MM.1S (cell line): Measurements from ENCODE around the gene NFAM1.

Experiments used
- DNase-seq: peaks from one replicate; pipeline ENCODE4 v3.0.0-alpha.2; 2015
- H2AFZ ChIP-seq: fragments of 300-600 bp; sonication (generic); 2 replicates; pipeline ENCODE4 v1.6.0; 2016; ENCODE audit warnings: antibody characterized with exemption, low read length
- H3F3A ChIP-seq: fragments of 300-600 bp; sonication (generic); 2 replicates; pipeline ENCODE4 v1.6.1; 2016; ENCODE audit warnings: mild to moderate bottlenecking, antibody characterized with exemption, low read length, moderate library complexity, mixed read lengths; ENCODE audit not compliant: insufficient read depth
- H3K27ac ChIP-seq: fragments of 300-600 bp; sonication (generic); 2 replicates; pipeline ENCODE4 v1.5.1; 2016; ENCODE audit warnings: mild to moderate bottlenecking, low read length
- H3K27me3 ChIP-seq: fragments of 300-600 bp; sonication (generic); replicated peaks from 2 replicates; pipeline ENCODE4 v1.6.0; 2016; ENCODE audit warnings: low read length; ENCODE audit not compliant: insufficient read depth
- H3K36me3 ChIP-seq: fragments of 300-600 bp; sonication (generic); replicated peaks from 2 replicates; pipeline ENCODE4 v1.6.1; 2016; ENCODE audit warnings: mild to moderate bottlenecking, low read length, mixed read lengths; ENCODE audit not compliant: insufficient read depth
- H3K4me1 ChIP-seq: fragments of 300-600 bp; sonication (generic); 2 replicates; pipeline ENCODE4 v1.6.1; 2016; ENCODE audit warnings: low read length, mixed read lengths
- H3K4me2 ChIP-seq: fragments of 300-600 bp; sonication (generic); 2 replicates; pipeline ENCODE4 v1.6.0; 2016; ENCODE audit warnings: low read depth, low read length
- H3K4me3 ChIP-seq: fragments of 300-600 bp; sonication (generic); 2 replicates; pipeline ENCODE4 v1.5.1; 2016; ENCODE audit warnings: low read length, mixed read lengths
- H3K79me2 ChIP-seq: fragments of 300-600 bp; sonication (generic); 2 replicates; pipeline ENCODE4 v1.6.1; 2016; ENCODE audit warnings: mixed run types, low read length, mixed read lengths
- H3K9ac ChIP-seq: fragments of 300-600 bp; sonication (generic); 2 replicates; pipeline ENCODE4 v1.6.1; 2016; ENCODE audit warnings: low read length, mixed read lengths
- H3K9me2 ChIP-seq: fragments of 300-600 bp; sonication (generic); replicated peaks from 2 replicates; pipeline ENCODE4 v1.6.1; 2016; ENCODE audit warnings: mild to moderate bottlenecking, low read length, mixed read lengths; ENCODE audit not compliant: insufficient read depth
- H3K9me3 ChIP-seq: fragments of 300-600 bp; sonication (generic); replicated peaks from 2 replicates; pipeline ENCODE4 v1.6.1; 2016; ENCODE audit warnings: mild to moderate bottlenecking, low read length, mixed read lengths; ENCODE audit not compliant: insufficient read depth
- H4K20me1 ChIP-seq: fragments of 300-600 bp; sonication (generic); 2 replicates; pipeline ENCODE4 v1.6.1; 2016; ENCODE audit warnings: mild to moderate bottlenecking, low read length, moderate library complexity, mixed read lengths; ENCODE audit not compliant: insufficient read depth
- EZH2 ChIP-seq: fragments of 300-600 bp; sonication (generic); optimal IDR thresholded peaks from 2 replicates; pipeline ENCODE3; 2017; ENCODE audit warnings: low read depth, mild to moderate bottlenecking, antibody characterized with exemption, low read length, mixed read lengths
- EZH2phosphoT487 ChIP-seq: fragments of 300-600 bp; sonication (generic); IDR thresholded peaks from 2 replicates; pipeline ENCODE4 v1.6.1; 2018; ENCODE audit warnings: antibody characterized with exemption, low read length
- TF ChIP-seq, protein P1 (sequence below): fragments of 300-600 bp; sonication (generic); IDR thresholded peaks from 2 replicates; pipeline ENCODE4 v1.5.1; 2016; ENCODE audit warnings: antibody characterized with exemption, low read length, mixed read lengths

Gene NFAM1

DNA sequence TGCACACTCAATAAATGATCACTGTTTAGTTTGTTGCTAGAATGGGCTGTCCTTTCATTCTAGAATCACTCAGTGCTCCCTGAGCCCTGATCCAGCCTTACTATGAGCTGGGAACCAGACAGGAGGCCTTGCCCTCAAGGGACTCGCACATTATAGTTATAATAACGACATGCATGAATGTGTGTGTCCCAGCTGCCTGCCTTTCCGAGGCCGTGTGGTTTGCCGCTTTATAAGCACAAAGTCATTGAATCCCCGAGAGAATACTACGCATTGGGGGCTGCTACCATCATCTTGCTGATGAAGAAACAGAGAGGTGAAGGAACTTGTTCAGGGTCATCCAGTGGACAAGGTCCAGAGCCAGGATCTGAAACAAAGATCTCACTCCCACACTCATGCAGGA, 75.7 kb downstream of the NFAM1 start:
- no peak overlapping the region for H3K4me2 ChIP-seq
- H3K9me2 ChIP-seq = no peaks in the 10 kb centered on the region
- no peaks in the 10 kb centered on the region for H4K20me1 ChIP-seq
- no peaks in the 10 kb centered on the region for H3K4me1 ChIP-seq
- H2AFZ ChIP-seq = no peak overlapping the region
- no peak for DNase-seq
- H3K4me3 ChIP-seq = no peak overlapping the region
- no peak overlapping the region for H3K27ac ChIP-seq
- peaks cover 76% of the 10 kb centered on the region for H3K27me3 ChIP-seq
- no peak for TF ChIP-seq EZH2
- TF ChIP-seq, protein P1, sequence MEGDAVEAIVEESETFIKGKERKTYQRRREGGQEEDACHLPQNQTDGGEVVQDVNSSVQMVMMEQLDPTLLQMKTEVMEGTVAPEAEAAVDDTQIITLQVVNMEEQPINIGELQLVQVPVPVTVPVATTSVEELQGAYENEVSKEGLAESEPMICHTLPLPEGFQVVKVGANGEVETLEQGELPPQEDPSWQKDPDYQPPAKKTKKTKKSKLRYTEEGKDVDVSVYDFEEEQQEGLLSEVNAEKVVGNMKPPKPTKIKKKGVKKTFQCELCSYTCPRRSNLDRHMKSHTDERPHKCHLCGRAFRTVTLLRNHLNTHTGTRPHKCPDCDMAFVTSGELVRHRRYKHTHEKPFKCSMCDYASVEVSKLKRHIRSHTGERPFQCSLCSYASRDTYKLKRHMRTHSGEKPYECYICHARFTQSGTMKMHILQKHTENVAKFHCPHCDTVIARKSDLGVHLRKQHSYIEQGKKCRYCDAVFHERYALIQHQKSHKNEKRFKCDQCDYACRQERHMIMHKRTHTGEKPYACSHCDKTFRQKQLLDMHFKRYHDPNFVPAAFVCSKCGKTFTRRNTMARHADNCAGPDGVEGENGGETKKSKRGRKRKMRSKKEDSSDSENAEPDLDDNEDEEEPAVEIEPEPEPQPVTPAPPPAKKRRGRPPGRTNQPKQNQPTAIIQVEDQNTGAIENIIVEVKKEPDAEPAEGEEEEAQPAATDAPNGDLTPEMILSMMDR = no peak
- TF ChIP-seq EZH2phosphoT487 = no peak
- no peaks in the 10 kb centered on the region for H3K79me2 ChIP-seq
- no peaks in the 10 kb centered on the region for H3K9me3 ChIP-seq
- no peak overlapping the region for H3K9ac ChIP-seq
- H3K36me3 ChIP-seq = no peaks in the 10 kb centered on the region
- H3F3A ChIP-seq = no peaks in the 10 kb centered on the region

DNA sequence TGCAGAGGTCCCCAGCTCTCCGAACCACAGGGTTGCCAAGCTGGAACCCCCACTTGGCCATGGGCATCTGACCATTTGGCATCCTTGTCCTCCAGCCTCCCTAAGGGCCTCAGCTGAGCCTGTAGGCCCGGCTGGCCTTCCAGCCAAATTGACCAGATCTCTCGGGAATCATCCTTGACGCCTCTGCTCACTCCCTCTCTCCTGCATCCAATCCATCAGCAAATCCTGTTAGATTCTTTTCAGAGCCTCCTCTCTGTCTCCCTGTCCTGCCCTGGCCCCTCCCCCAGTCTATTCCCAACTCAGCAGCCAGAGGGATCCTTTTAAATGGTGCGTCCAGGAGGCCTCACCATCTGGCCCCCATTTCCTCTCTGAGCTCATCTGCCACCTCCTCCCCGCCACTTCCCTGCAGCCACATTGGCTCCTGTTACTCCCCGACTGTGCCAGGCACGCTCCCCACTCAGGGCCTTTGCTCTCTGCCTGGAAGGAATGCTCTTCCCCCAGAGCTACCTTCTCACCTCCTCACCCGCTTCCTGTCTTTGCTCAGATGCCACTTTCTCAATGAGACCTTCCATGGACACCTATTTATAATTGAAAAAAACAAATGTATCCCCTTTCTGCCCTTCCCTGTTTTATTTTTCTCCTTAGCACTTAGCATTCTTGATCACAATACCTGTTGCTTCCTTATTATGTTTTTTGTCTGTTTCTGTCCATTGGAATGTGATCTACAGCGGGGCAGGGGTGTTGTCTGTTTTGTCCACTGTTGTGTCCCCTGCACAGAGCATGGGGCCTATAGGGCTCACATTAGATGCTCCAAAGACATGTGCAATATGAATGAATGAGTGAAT, 78.1 kb downstream of the NFAM1 start:
- no peaks in the 10 kb centered on the region for H3K79me2 ChIP-seq
- no peaks in the 10 kb centered on the region for H3K4me1 ChIP-seq
- no peak for DNase-seq
- H4K20me1 ChIP-seq = no peaks in the 10 kb centered on the region
- peaks cover 67% of the 10 kb centered on the region for H3K27me3 ChIP-seq
- no peak overlapping the region for H3K27ac ChIP-seq
- no peak overlapping the region for H3K9ac ChIP-seq
- H3K9me2 ChIP-seq = no peaks in the 10 kb centered on the region
- H3K4me3 ChIP-seq = no peak overlapping the region
- no peak overlapping the region for H3K4me2 ChIP-seq
- H2AFZ ChIP-seq = no peak overlapping the region
- no peaks in the 10 kb centered on the region for H3K36me3 ChIP-seq
- no peaks in the 10 kb centered on the region for H3F3A ChIP-seq
- no peaks in the 10 kb centered on the region for H3K9me3 ChIP-seq
- no peak for TF ChIP-seq EZH2
- TF ChIP-seq, protein P1 = no peak
- no peak for TF ChIP-seq EZH2phosphoT487

DNA sequence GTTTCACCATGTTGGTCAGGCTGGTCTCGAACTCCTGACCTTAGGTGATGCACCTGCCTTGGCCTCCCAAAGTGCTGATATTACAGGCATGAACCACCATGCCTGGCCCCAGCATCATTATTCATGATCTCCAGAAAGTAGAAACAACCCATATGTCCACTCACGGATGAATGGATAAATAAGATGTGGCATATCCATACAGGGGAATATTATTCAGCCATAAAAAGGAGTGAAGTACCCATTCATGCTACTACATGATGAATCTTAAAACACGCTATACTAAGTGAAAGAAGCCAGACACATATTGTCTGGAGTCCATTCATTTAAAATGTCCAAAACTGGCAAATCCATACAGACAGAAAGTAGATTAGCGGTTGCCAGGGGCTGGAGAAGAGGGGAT, 81.8 kb downstream of the NFAM1 start:
- no peaks in the 10 kb centered on the region for H3K79me2 ChIP-seq
- H3K27me3 ChIP-seq = peaks cover 67% of the 10 kb centered on the region
- H3K9me2 ChIP-seq = no peaks in the 10 kb centered on the region
- H4K20me1 ChIP-seq = no peaks in the 10 kb centered on the region
- no peak overlapping the region for H2AFZ ChIP-seq
- no peak overlapping the region for H3K27ac ChIP-seq
- H3K4me1 ChIP-seq = no peaks in the 10 kb centered on the region
- no peak overlapping the region for H3K9ac ChIP-seq
- TF ChIP-seq EZH2phosphoT487 (no peak), EZH2 (no peak)
- TF ChIP-seq, protein P1 = no peak
- no peaks in the 10 kb centered on the region for H3K36me3 ChIP-seq
- H3F3A ChIP-seq = no peaks in the 10 kb centered on the region
- H3K4me2 ChIP-seq = no peak overlapping the region
- H3K4me3 ChIP-seq = no peak overlapping the region
- no peak for DNase-seq
- H3K9me3 ChIP-seq = no peaks in the 10 kb centered on the region
